ENCODE data around the gene AMBP. TPM values are rescaled to one million over a fixed set of nuclear protein-coding genes. Genes with fewer than 3 reads are reported as not detected.
A peak's percentile ranks its signal among the peaks of the same experiment; 100 is the strongest.

The AMBP gene
- total RNA-seq, 1 donor from 2014 or later = not detected

DNA sequence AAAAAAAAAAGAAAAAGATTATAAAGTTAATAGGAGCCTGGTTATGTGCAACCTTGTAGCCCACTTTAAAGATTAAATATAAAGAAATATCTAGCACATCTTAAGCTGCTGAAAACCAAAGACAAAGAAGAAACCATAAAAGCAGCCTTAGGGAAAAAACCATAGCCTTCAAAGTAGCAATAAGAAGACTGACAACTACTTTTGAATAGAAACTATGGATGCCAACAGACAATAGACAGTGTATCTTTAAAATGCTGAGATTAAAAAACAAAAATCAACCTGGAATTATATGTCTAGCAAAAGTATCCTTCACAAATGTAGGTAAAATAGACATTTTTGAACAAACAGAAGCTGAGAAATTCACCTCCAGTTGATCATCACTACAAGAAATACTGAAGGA is 24.4 kb upstream of the AMBP start:
- no peak for DNase-seq (ENCODE audit: low read depth)
- no peak overlapping the region for H3K4me3 ChIP-seq (ENCODE audit: low read depth, low read length)
- TF ChIP-seq, protein P1, sequence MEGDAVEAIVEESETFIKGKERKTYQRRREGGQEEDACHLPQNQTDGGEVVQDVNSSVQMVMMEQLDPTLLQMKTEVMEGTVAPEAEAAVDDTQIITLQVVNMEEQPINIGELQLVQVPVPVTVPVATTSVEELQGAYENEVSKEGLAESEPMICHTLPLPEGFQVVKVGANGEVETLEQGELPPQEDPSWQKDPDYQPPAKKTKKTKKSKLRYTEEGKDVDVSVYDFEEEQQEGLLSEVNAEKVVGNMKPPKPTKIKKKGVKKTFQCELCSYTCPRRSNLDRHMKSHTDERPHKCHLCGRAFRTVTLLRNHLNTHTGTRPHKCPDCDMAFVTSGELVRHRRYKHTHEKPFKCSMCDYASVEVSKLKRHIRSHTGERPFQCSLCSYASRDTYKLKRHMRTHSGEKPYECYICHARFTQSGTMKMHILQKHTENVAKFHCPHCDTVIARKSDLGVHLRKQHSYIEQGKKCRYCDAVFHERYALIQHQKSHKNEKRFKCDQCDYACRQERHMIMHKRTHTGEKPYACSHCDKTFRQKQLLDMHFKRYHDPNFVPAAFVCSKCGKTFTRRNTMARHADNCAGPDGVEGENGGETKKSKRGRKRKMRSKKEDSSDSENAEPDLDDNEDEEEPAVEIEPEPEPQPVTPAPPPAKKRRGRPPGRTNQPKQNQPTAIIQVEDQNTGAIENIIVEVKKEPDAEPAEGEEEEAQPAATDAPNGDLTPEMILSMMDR (conservative IDR thresholded peaks at IDR 0.05; ENCODE audit: low read depth, low read length) = no peak

DNA sequence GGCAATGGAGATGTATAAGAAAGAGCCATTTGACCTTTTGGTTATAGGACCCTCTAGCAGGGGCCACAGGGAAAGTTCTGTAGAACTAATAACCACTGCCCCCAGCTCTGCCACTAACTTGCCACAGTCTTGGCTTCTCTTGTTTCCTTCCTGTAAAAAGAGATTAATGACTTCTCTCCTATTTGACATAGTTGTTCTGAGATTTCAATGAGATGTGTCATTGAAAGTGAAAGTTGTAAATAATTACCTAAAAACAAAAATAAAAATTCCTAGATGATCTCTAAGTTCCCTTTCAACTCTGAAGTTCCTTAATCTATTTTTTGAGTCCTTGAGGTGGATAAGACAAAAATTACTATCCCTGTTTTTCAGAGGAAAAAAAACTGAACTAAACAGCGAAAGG is 22.4 kb upstream of the AMBP start:
- H3K4me3 ChIP-seq (ENCODE audit: low read depth, low read length) = no peak overlapping the region
- no peak for DNase-seq (ENCODE audit: low read depth)
- TF ChIP-seq, protein P1 (conservative IDR thresholded peaks at IDR 0.05; ENCODE audit: low read depth, low read length) = no peak

DNA sequence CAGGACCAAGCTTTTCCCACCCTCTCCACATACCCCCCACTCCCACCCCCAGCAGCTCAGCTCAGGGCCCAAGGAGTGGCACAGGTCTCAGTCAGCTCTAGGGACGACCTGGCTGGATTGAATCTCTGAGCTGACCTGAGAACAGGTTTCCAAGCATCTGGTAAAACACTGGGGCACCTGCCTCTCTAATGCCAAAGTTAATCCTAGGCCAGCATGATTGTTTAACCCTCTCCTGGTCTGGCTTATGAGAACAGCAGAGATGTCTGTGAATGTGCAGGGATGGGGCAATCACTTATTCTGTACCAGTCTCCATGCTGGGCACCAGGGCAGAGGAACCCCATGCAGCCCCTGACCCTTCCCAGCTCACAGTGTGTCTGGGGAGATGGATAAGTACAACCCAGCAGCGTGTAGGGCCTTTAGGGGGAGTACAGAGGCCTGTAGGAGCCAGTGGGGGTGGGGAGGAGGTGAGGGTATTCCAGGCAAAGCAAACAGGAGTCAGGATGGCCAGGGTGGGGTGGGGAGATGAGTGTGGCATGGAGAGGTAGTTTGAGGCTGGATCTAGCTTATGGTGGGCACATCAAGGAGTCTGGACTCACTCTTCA is 21.7 kb upstream of the AMBP start:
- DNase-seq (ENCODE audit: low read depth) = no peak
- peak overlapping the region; percentile 79 for H3K4me3 ChIP-seq (ENCODE audit: low read depth, low read length)
- TF ChIP-seq, protein P1 (conservative IDR thresholded peaks at IDR 0.05; ENCODE audit: low read depth, low read length) = no peak

- peak within 1 kb of the TSS; percentile 79 for H3K4me3 ChIP-seq (ENCODE audit: low read depth, low read length)
- TF ChIP-seq, protein P1 (conservative IDR thresholded peaks at IDR 0.05; ENCODE audit: low read depth, low read length) = peak; percentile 2
- peak; percentile 82 for DNase-seq (ENCODE audit: low read depth)
Observed at GRCh38 chr9:114098936-114099668, 21.0 kb upstream of the AMBP start, which contains the start of gene KIF12. KIF12 (minus strand) TSS chr9:114099292; CDS start chr9:114099276, 16 bp downstream.

GRCh38 chr9:114098021-114098935 is 20.2 kb upstream of the AMBP start:
- no peak for DNase-seq (ENCODE audit: low read depth)
- TF ChIP-seq, protein P1 (conservative IDR thresholded peaks at IDR 0.05; ENCODE audit: low read depth, low read length) = peak; percentile 11
- H3K4me3 ChIP-seq (ENCODE audit: low read depth, low read length) = peak overlapping the region; percentile 79

- DNase-seq (ENCODE audit: low read depth) = no peak
- TF ChIP-seq, protein P1 (conservative IDR thresholded peaks at IDR 0.05; ENCODE audit: low read depth, low read length) = no peak
- H3K4me3 ChIP-seq (ENCODE audit: low read depth, low read length) = peak overlapping the region; percentile 79
Observed at GRCh38 chr9:114097613-114098020, 19.5 kb upstream of the AMBP start.
